ENCODE measurements around the gene GDF15.
A peak's percentile ranks its signal among the peaks of the same experiment; 100 is the strongest.

The GDF15 gene

DNA sequence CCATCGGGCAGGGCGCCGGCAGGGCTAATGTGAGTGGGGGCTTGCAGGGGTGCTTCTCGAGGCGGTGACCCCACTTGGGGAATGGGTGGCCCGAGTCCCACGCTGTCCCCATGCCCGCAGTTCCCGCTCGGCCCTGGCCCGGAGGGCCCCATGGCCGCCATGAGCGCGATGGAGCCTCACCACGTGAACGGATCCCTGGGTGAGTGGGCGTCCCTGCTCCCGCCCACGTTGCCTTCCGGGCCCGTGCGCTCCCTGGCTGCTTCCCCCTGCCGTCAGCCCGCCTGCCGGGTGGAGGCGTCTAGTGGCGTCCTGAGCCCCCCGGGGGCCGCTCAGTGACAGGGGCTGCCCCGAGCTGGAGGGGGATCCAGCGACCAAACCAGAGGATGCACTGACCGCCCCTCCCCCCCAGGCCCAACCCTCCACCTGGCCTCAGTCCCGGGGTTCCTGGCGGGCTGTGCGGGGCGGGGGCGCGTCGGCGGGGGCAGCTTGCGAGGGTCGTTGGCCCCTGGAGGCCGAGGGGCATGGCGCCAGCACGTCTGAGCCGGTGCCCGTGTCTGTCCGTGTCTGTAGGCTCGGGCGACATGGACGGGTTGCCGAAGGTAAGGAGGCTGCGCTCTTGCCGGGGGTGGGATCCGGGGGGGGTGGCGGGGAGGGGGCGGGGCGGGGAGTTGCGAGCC lies 47.2 kb downstream of the GDF15 start:
- H3K27ac ChIP-seq: no peak overlapping the region
- TF ChIP-seq CTCF (conservative IDR thresholded peaks at IDR 0.05) (no peak), ZFX (IDR thresholded peaks at IDR 0.05) (no peak)

- TF ChIP-seq CTCF (conservative IDR thresholded peaks at IDR 0.05): no peak
- TF ChIP-seq ZFX (IDR thresholded peaks at IDR 0.05): no peak
- H3K27ac ChIP-seq: no peak overlapping the region
These were observed 47.9 kb downstream of the GDF15 start for GRCh38 chr19:18433735-18434398.

- no peak overlapping the region for H3K27ac ChIP-seq
- TF ChIP-seq ZFX (IDR thresholded peaks at IDR 0.05) (no peak), CTCF (conservative IDR thresholded peaks at IDR 0.05) (no peak)
These were observed 48.6 kb downstream of the GDF15 start for GRCh38 chr19:18434411-18435175.

DNA sequence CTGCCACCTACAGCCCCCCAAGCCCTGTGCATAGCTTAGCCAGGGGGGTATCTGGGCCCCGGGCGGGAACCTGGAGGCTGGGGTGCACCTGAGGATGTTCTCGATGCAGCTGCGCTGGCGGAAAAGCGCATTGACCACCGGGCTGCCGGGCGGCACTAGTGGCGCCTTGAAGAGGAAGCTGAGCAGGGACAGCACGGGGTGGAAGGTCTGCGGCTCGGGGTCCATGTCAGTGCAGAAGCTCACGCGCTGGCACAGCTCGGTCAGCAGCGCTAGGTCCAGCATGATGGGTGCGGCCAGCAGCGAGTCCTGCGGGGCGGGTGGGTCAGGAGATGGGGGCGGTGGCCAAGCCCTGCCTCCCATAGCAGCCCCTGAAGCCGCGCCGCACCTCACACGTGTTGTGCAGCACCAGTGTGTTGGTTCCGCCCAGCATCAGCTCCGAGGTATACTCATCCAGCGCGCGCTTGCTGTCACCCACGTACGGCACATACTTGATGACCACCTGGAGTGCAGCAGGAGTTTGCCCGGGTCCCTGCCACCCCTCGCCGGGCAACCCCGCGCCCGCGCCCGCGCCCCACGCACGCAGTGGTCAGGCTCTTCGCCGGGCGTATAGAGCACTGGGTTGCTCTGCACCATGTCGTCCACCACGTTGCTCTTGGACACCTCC lies 49.4 kb downstream of the GDF15 start:
- TF ChIP-seq CTCF (conservative IDR thresholded peaks at IDR 0.05) (no peak), ZFX (IDR thresholded peaks at IDR 0.05) (no peak)
- H3K27ac ChIP-seq: no peak overlapping the region

GRCh38 chr19:18435842-18436670 lies 50.1 kb downstream of the GDF15 start:
- TF ChIP-seq ZFX (IDR thresholded peaks at IDR 0.05): no peak
- TF ChIP-seq CTCF (conservative IDR thresholded peaks at IDR 0.05): no peak
- no peak overlapping the region for H3K27ac ChIP-seq

DNA sequence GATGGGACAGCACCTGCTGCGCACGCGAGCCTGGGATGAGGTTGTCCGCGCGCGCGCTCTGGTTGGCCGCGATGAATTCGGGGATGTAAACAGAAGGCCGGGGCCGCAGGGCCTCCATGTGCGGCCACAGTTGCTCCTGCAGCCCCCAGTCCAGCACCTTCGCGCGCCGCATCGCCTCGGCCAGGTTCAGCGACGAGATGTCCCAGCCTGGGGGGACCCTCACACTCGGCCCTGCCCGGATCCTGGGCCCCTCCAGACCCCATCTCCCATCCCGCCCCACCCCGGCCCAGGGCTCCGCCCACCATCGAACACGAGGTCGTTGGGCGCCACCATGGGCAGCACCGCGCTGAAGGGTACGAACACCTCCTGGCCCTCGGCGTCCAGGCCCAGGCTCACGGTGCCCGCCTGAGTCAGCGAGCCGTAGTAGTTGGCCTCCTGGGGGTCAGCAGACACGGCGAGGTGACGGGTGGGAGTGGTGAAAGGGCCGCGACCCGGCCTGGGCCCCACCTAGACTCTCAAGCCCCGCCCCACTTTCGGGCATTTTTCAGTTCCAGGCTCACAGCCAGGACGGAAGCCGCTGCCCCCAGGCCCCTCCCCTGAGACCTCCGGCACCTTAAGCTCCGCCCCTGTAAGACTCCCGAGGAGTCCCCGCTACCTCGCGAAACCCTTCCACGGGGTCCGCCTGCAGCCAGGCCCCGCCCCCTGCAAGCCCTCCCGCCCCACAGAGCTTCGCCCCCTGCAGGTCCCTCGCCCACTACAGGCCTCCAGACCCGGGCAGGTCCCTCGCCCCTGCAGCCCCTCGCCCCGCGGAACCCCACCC lies 50.9 kb downstream of the GDF15 start:
- TF ChIP-seq CTCF (conservative IDR thresholded peaks at IDR 0.05): no peak
- TF ChIP-seq ZFX (IDR thresholded peaks at IDR 0.05): no peak
- H3K27ac ChIP-seq: peak overlapping the region; percentile 77; the same call in 1 of the 2 replicates
